Neuronal stem cell (in vitro differentiated cells): ENCODE measurements around the gene KMT2A.

Experiments
- DNase-seq: peaks from one replicate; pipeline ENCODE4 v3.0.0-alpha.2; 2013; ENCODE audit warnings: low spot score
- H2AFZ ChIP-seq: one replicate; pipeline ENCODE4 v1.6.1; 2013; ENCODE audit warnings: mild to moderate bottlenecking, low read length, inconsistent platforms
- H2AK5ac ChIP-seq: 2 replicates; pipeline ENCODE4 v1.6.1; 2013; ENCODE audit warnings: low read depth, mild to moderate bottlenecking, inconsistent platforms, low read length, moderate library complexity, mixed read lengths
- H2BK120ac ChIP-seq: 2 replicates; pipeline ENCODE4 v1.6.1; 2013; ENCODE audit warnings: low read depth, mild to moderate bottlenecking, inconsistent platforms, low read length, moderate library complexity, mixed read lengths
- H2BK12ac ChIP-seq: one replicate; pipeline ENCODE4 v1.6.1; 2013; ENCODE audit warnings: low read length, inconsistent platforms
- H2BK15ac ChIP-seq: 2 replicates; pipeline ENCODE4 v1.6.1; 2013; ENCODE audit warnings: mild to moderate bottlenecking, low read length, inconsistent platforms, mixed read lengths
- H2BK5ac ChIP-seq: one replicate; pipeline ENCODE4 v1.6.1; 2013; ENCODE audit warnings: inconsistent platforms, mild to moderate bottlenecking, low read length, moderate library complexity
- H3K14ac ChIP-seq: one replicate; pipeline ENCODE4 v1.6.1; 2013; ENCODE audit warnings: low read length, inconsistent platforms
- H3K18ac ChIP-seq: 2 replicates; pipeline ENCODE4 v1.6.1; 2013; ENCODE audit warnings: low read length, inconsistent platforms
- H3K23ac ChIP-seq: 2 replicates; pipeline ENCODE4 v1.6.1; 2013; ENCODE audit warnings: low read depth, mild to moderate bottlenecking, mixed read lengths, low read length, inconsistent platforms; ENCODE audit not compliant: poor library complexity
- H3K27ac ChIP-seq: replicated peaks from 3 replicates; pipeline ENCODE4 v1.5.1; 2013; ENCODE audit warnings: low read length, inconsistent platforms
- H3K27me3 ChIP-seq, 3 experiments: 2 replicates each; pipeline ENCODE4 v1.6.1; 2013; ENCODE audit warnings: low read length in 3 of 3, mild to moderate bottlenecking in 2 of 3, inconsistent platforms in 1 of 3, low read depth in 1 of 3, mixed read lengths in 1 of 3, moderate library complexity in 1 of 3; ENCODE audit not compliant: control insufficient read depth in 3 of 3, insufficient read depth in 3 of 3
- H3K36me3 ChIP-seq, 2 donors: replicated peaks in 1 of 2; 2 replicates each; pipeline ENCODE4 v1.6.1; 2013; ENCODE audit warnings: low read length in 2 of 2; ENCODE audit not compliant: control insufficient read depth in 2 of 2, insufficient read depth in 2 of 2
- H3K4ac ChIP-seq: 2 replicates; pipeline ENCODE4 v1.6.1; 2013; ENCODE audit warnings: inconsistent platforms, mild to moderate bottlenecking, low read length, moderate library complexity
- H3K4me1 ChIP-seq, 2 donors: 1 replicate in 1 of 2; 2 replicates in 1 of 2; pipeline ENCODE4 v1.6.1; 2013; ENCODE audit warnings: low read length in 2 of 2, low read depth in 1 of 2; ENCODE audit not compliant: control insufficient read depth in 2 of 2, insufficient read depth in 1 of 2
- H3K4me2 ChIP-seq: one replicate; pipeline ENCODE4 v1.6.1; 2013; ENCODE audit warnings: mild to moderate bottlenecking, low read length, inconsistent platforms; ENCODE audit not compliant: insufficient read depth, poor library complexity, severe bottlenecking
- H3K4me3 ChIP-seq, 2 donors: 2 replicates each; pipeline ENCODE4 v1.5.1; 2013; ENCODE audit warnings: low read length in 2 of 2, mild to moderate bottlenecking in 2 of 2, inconsistent platforms in 1 of 2, moderate library complexity in 1 of 2
- H3K79me1 ChIP-seq: one replicate; pipeline ENCODE4 v1.6.1; 2013; ENCODE audit warnings: low read depth, mild to moderate bottlenecking, inconsistent platforms, low read length, moderate library complexity
- H3K9ac ChIP-seq: one replicate; pipeline ENCODE4 v1.6.1; 2013; ENCODE audit warnings: mild to moderate bottlenecking, low read depth, low read length, inconsistent platforms; ENCODE audit not compliant: poor library complexity
- H3K9me3 ChIP-seq, 2 donors: replicated peaks in 1 of 2; 2 replicates each; pipeline versions ENCODE3 to v1.6.1; 2013; ENCODE audit warnings: low read length in 2 of 2, mild to moderate bottlenecking in 2 of 2, inconsistent platforms in 1 of 2, low read depth in 1 of 2, mixed read lengths in 1 of 2, moderate library complexity in 1 of 2; ENCODE audit not compliant: control insufficient read depth in 2 of 2, insufficient read depth in 1 of 2
- H4K8ac ChIP-seq: one replicate; pipeline ENCODE4 v1.6.1; 2013; ENCODE audit warnings: low read depth, mild to moderate bottlenecking, inconsistent platforms, low read length, moderate library complexity
- H4K91ac ChIP-seq: one replicate; pipeline ENCODE4 v1.6.1; 2013; ENCODE audit warnings: low read length, low read depth, mild to moderate bottlenecking, inconsistent platforms; ENCODE audit not compliant: poor library complexity
- WGBS, 2 donors: extraction: QIAGEN DNeasy Blood & Tissue Kit; methylation state at CpG; one replicate each; pipeline ENCODE4 v1.1.7; 2013; ENCODE audit warnings: missing lambda C conversion rate in 2 of 2, mixed read lengths in 1 of 2; ENCODE audit not compliant: insufficient read length in 2 of 2, insufficient replicate concordance in 1 of 2; ENCODE audit errors: extremely low coverage in 2 of 2; 5-methylcytosine and 5-hydroxymethylcytosine counted together

KMT2A gene

GRCh38 chr11:118435290-118435892, 901 bp upstream of the KMT2A start:
- Histone ChIP-seq H4K91ac (no peak overlapping the region), H3K23ac (no peak overlapping the region), H2AFZ (peak overlapping the region; percentile 88), H3K27me3 (no peaks in the 10 kb centered on the region), H3K9me3 (no peaks in the 10 kb centered on the region), H3K18ac (peak overlapping the region; percentile 86), H4K8ac (no peak overlapping the region), H3K4me1 (peaks cover 4 to 20% of the 10 kb centered on the region in 2 donors), H3K79me1 (no peaks in the 10 kb centered on the region), H2BK15ac (no peak overlapping the region), H3K27ac (peak overlapping the region; percentile 97), H2BK5ac (peak overlapping the region; percentile 57), H3K4ac (no peak overlapping the region), H3K9ac (peak overlapping the region; percentile 82), H3K4me3 (peak overlapping the region; percentile 67 to 87), H2AK5ac (no peak overlapping the region), H2BK120ac (peak overlapping the region; percentile 65), H3K36me3 (peaks cover 0 to 17% of the 10 kb centered on the region in 2 donors), H2BK12ac (no peak overlapping the region), H3K4me2 (peak overlapping the region; percentile 89), H3K14ac (no peak overlapping the region)
- peak; percentile 90 for DNase-seq
- WGBS, 2 donors, result no CpG with 5 or more reads among the region's 34 CpGs

- H3K27ac ChIP-seq, result peak overlapping the region; percentile 64
- DNase-seq, result peak; percentile 48
- H2BK12ac ChIP-seq, result no peak overlapping the region
- H3K9me3 ChIP-seq, result no peaks in the 10 kb centered on the region
- peak overlapping the region; percentile 71 for H2BK15ac ChIP-seq
- H2AFZ ChIP-seq, result peak overlapping the region; percentile 63
- peaks cover 5 to 20% of the 10 kb centered on the region in 2 donors for H3K4me1 ChIP-seq
- H3K9ac ChIP-seq, result peak overlapping the region; percentile 98
- no peaks in the 10 kb centered on the region for H3K79me1 ChIP-seq
- WGBS, 2 donors, result no CpG with 5 or more reads among the region's 55 CpGs
- H4K91ac ChIP-seq, result no peak overlapping the region
- H3K18ac ChIP-seq, result peak overlapping the region; percentile 96
- H4K8ac ChIP-seq, result no peak overlapping the region
- peak overlapping the region; percentile 85 to 97 for H3K4me3 ChIP-seq
- H3K14ac ChIP-seq, result peak overlapping the region; percentile 87
- H3K36me3 ChIP-seq, result peaks cover 0 to 30% of the 10 kb centered on the region in 2 donors
- H3K23ac ChIP-seq, result peak overlapping the region; percentile 67
- H3K4ac ChIP-seq, result no peak overlapping the region
- H2BK5ac ChIP-seq, result peak overlapping the region; percentile 99
- no peak overlapping the region for H2BK120ac ChIP-seq
- peak overlapping the region; percentile 78 for H3K4me2 ChIP-seq
- no peaks in the 10 kb centered on the region for H3K27me3 ChIP-seq
- H2AK5ac ChIP-seq, result peak overlapping the region; percentile 93
Observed at GRCh38 chr11:118436639-118437207, 431 bp downstream of the KMT2A start.

DNA sequence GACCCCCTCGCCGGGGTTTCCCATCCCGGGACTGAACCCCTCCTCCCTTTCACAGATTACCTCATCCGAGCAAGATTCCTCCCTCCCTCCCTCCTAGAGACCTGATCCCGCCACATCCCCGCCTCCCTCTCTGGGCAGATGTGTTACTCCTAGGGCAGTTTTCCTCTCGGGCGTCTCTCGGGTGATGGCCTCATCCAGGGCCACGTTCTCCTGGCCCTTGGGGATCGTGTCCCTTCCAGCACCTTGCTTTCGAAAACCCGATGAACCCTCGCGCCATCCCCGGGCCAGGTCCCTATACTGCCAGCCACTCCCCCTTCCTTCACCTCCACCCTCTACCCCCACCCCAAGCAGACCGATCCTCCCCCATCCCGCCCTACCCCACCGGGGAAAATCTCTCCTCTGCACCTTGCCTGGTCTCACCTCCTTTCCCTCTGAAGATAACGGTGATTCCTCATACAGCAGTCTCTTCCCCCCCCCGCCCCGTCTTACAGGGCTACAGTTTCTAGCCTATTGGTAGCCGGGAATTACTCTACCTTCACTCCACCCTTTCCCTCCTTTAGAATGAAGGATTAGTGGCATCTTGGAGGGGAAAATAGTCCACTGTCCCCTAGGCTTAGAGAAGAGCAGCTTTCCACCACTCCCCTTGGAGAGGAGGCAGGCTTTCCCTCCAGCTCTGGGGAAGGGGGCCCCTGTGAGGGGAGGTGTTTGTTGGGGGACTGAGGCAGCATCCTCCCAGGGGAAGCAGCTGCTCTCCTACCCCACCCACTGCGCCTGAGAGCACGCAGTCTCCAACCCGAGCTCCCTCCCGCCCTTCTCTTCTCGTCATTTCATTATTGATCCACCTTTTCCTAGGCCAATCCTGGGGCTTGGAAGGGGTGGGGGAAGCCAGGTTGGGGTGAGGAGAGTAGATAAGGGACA, 1.2 kb downstream of the KMT2A start:
- Histone ChIP-seq H3K9ac (peak overlapping the region; percentile 98), H3K4me2 (peak overlapping the region; percentile 78), H3K79me1 (no peaks in the 10 kb centered on the region), H3K27me3 (no peaks in the 10 kb centered on the region), H3K27ac (peak overlapping the region; percentile 64), H2BK12ac (no peak overlapping the region), H3K9me3 (no peaks in the 10 kb centered on the region), H2AFZ (peak overlapping the region; percentile 63), H3K4me3 (peak overlapping the region; percentile 85 to 97), H2BK15ac (no peak overlapping the region), H3K18ac (peak overlapping the region; percentile 96), H4K8ac (no peak overlapping the region), H3K4ac (no peak overlapping the region), H2BK120ac (no peak overlapping the region), H3K23ac (peak overlapping the region; percentile 67), H3K4me1 (peaks cover 8 to 22% of the 10 kb centered on the region in 2 donors), H2BK5ac (peak overlapping the region; percentile 99), H3K14ac (no peak overlapping the region), H2AK5ac (peak overlapping the region; percentile 93), H4K91ac (no peak overlapping the region), H3K36me3 (peaks cover 0 to 37% of the 10 kb centered on the region in 2 donors)
- no CpG with 5 or more reads among the region's 28 CpGs for WGBS, 2 donors
- peak; percentile 54 for DNase-seq
